Activated T-cell treated with anti-CD3 and anti-CD28 coated beads for 4 hours (primary cell): ENCODE data around the gene CRYGS.
"Not testable (repeated sequence)": the region's sequence is repeated elsewhere in the genome, so short reads cannot be mapped to it uniquely, and the experiment has no call there.

Experiments used
- DNase-seq: peaks from one replicate; pipeline ENCODE4 v3.0.0-alpha.2; 2020

The CRYGS gene

GRCh38 chr3:186552408-186553031 lies 8.3 kb upstream of the CRYGS start:
- no peak for DNase-seq

GRCh38 chr3:186551387-186551786 lies 7.2 kb upstream of the CRYGS start:
- no peak for DNase-seq

DNA sequence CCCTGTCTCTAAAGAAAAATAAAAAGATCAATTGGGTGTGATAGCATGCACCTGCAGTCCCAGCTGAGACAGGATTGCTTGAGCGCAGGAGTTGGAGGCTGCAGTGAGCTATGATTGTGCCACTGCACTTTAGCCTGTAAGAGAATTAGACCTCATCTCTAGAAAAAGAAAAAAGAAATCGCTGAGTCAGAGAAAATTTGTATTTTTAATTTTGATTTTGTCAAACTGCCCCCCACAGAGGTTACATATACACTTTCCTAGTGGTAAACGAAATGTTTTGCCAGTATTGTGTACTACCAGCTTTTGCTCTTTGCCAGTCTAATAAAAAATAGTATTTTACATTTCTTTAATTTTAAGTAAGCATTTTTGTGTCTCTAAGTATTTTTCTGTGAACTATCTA lies 5.3 kb upstream of the CRYGS start:
- no peak for DNase-seq

DNA sequence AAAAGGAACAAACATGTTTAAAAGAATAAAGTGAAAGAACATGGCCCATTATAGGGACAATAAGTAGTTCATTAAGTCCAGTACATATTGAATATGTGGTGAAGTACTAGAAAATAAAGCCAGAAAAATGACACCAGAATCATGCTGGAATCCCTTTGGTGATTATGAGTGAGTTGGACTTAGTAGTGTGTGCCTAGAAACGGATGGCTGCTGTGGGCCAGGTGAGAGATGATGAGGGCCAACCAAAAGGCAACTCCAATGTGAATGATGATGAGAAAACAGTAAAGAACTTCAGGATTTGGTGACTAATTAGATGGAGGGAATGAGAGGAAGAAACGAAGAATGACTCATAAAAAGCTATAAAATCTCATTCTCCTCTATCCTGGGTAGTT lies 3.3 kb downstream of the CRYGS start:
- DNase-seq: no peak

- peak; percentile 88 for DNase-seq
These were observed 3.9 kb downstream of the CRYGS start for GRCh38 chr3:186540221-186540834.

DNA sequence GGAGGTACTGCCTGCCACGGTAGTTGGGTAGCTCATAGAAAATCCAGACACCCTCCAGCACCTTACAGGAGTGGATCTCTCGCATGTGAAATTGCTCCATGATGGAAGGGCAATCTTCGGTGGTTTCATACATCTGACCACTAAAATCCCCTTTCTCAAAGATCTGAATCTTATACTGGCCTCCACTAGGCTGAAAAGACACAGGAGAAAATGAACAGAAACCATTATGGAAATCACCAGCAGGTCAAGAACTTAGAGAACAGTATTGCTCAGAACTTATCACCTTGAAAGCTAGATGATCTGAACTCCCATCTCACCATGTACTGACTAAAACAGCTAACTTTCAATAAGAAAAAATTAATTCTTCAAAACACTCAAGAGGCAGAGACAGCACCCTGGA lies 5.4 kb downstream of the CRYGS start:
- no peak for DNase-seq

GRCh38 chr3:186536883-186537844 lies 7.0 kb downstream of the CRYGS start:
- no peak for DNase-seq

DNA sequence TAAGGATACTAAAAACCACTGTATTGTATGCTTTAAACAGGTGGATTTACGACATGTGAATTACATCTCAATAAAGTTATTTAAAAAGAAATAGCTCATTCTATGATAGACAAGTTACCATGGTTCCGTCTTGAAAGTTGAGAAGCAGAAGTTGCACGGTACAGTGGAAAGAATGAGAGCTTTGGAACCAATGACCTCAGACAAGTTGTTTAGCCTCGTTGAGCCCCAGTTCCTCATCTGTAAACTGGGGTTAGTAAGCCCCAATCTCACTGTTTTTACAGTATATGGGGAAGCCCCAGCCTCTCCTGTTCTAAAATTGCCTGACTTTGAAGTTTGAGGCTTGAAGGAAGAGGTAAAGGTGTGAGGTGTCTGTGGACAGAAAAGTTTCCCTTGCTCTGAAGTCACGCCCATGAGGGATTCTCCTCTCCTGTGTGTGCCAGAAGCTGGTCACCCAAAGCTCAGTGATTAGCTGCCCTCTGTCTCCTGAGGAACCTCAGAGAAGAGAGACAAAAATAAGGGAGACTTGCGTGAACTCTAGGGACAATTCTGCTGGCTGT lies 10.0 kb downstream of the CRYGS start:
- peak; percentile 17 for DNase-seq

GRCh38 chr3:186532598-186533072 lies 11.5 kb downstream of the CRYGS start:
- DNase-seq: no peak

DNA sequence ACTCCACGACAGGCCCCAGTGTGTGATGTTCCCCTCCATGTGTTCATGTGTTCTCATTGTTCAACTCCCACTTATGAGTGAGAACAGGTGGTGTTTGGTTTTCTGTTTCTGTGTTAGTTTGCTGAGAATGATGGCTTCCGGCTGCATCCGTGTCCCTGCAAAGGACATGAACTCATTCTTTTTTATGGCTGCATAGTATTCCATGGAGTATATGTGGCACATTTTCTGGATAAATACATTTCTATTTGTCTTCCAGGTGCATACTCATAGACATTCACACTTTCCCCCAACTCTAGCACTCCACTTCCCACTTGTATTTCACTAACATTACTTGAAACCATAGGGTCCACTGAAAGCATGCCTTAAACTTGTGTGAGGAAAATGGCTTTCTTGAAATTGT lies 12.5 kb downstream of the CRYGS start:
- DNase-seq: not testable (repeated sequence)

GRCh38 chr3:186530415-186530814 lies 13.8 kb downstream of the CRYGS start:
- DNase-seq: no peak

DNA sequence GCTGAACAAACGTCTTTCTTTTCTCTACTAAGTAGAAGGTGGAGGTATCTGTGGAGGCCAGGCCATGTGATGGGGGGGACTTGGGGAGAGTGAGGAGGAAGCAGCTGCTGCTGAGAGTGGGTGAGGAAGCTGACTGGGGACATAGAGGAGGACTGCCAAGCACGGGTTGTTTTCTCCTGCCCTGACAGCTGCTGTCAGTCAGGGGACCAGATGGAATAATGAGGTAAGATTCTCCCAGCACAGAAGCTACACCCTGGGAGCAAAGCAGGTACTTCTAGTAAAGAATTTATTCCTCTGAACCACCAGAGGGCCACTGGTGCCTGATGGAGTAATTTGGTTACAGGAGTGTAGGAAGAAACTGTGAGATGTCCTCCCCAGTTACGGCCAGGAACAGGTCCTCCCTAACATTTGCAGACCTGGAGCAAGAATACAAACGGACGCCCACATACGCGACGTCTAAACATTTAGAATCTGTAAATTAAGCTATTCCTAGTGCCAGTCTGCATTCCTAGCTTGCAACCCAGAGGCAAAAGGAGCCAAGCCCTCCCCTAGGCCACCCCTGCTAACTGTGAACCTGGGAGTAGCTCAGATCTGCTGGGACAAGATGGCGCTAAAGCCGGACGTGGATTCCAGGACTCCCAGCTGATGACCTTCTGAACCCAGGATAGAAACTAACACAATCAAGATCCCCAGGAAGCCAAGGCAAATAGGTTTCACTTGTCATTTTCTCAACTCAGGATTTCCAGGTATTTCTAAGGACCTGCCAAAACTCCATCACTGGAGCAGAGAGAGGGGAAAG lies 14.8 kb downstream of the CRYGS start:
- no peak for DNase-seq

GRCh38 chr3:186526256-186526606 lies 17.9 kb downstream of the CRYGS start:
- no peak for DNase-seq

DNA sequence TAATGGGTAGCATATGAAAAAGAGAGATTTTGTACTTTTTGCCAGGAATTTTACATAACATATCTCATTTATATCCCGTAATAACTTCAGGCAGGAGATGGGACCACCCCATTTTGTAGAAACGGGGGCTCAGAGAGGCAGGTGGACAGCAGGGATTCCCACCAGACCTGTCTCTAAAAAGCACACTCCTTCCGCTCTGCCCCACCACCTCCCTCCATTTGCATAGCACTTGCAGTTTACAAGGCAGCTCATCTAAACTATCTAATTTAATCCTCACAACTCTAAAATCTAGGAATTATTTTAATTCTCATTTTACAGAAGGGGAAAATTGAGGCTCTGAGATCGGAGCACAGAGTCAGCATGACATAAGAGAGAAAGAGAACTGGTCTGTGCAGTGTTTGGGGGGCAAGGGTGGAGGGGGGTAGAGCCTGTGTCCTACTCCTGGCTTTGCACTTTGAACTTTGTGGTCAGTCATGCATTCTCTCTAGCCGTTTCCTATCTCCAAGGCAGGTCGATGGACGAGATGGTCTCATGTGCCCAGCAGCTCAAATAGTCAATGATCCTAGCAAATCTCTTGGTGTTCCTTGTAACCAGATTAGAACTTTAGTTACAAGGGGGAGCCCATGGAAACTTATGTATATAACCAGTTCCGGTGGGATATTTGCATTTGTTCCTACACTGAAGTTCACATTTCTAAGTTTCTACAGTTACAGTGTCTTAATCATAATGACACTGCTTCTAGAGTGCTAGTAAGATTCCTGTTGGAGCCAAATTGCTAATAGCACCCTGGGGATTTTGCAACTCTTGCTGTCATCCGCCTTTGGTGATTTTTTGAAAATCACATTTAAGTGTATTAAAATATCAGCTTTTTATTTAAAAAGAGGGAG lies 18.6 kb downstream of the CRYGS start:
- DNase-seq: no peak

DNA sequence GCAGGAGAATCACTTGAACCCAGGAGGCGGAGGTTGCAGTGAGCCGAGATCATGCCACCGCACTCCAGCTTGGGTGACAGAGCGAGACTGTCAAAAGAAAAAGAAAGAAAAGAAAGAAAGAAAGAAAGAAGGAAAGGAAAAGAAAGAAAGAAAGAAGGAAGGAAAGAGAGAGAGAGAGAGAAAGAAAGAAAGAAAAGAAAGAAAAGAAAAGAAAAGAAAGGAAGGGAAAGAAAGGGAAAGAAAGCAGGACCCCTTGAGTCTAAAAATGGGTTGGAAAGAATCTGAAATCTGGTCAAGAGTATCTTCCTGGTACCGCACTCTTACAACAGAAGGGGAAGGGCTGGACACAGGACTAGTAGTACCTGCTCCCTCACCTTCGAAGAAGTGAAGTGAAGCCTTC lies 19.6 kb downstream of the CRYGS start:
- DNase-seq: no peak

- no peak for DNase-seq
These were observed 20.7 kb downstream of the CRYGS start for GRCh38 chr3:186523434-186523833.

DNA sequence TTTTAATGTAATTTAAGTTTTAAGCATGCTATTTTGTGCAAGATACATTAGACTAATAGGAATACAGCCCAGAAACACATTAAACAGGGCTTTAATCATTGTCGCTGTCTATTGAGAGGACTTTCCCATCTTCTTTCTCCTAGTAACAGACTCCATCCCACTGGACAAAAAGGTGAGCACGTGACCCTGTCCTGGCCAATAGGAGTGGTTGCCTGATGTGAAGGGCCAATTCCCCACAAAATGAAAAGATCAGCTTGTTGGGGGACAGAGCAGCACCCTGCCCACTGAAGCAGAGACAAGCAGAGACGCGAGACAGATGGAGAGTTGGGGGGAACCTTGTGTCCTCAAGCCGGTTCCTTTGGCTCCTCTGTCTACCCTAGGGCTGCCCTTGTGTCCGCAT lies 21.2 kb downstream of the CRYGS start:
- DNase-seq: no peak

GRCh38 chr3:186520957-186521842 lies 23.0 kb downstream of the CRYGS start:
- DNase-seq: no peak

DNA sequence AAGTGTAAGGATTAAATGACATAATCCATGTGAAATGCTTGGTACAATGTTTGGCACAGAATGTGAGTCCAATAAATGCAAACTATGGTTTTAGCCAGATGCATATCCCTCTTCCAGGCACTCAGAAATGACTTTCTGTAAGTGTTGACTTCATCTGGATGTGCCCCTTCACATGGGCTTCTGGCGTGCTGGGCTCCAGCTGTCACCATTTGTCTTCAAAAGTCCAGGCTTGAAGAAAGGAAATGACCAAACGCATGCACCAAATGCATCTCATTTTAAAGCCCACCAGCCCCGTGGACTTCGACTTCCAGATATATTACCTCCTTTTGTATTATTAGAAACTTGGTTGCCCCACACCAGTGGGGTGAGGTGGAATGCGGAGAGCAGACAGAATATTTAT lies 23.7 kb downstream of the CRYGS start:
- DNase-seq: no peak

GRCh38 chr3:186519021-186519658 lies 25.0 kb downstream of the CRYGS start:
- DNase-seq: peak; percentile 55
